ENCODE measurements around the gene DUOXA1.

DNA sequence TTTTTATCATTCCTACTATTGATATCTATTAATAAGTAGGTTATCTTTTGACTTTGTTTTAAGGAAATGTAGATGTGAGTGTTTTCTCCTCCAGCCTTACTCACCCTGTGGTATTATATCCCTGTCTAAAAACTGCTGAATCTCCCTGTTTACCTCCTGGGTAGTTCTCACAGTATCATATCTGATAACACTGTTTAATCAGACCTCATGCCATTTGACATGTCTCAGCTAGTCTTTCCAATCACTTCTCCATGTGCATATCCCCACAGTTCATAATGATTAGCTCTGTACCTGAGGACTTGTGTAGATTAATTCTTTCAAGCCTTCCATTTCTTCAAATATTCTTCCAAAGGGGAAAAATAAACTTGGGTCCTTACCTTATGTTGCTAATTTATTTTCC lies 46.5 kb downstream of the DUOXA1 start:
- TF ChIP-seq ZC3H10 (CRISPR knock-in tag; IDR thresholded peaks at IDR 0.05) (no peak), GLIS3 (CRISPR knock-in tag; IDR thresholded peaks at IDR 0.05) (no peak), ZFP30 (CRISPR knock-in tag; IDR thresholded peaks at IDR 0.05) (no peak), CSDC2 (CRISPR knock-in tag; IDR thresholded peaks at IDR 0.05) (no peak), ARNTL (CRISPR knock-in tag; IDR thresholded peaks at IDR 0.05; ENCODE audit: borderline replicate concordance, low read depth) (no peak)

Data from SK-N-SH treated with all-trans-retinoic acid at 6 μM for 48 hours (cell line).